Fibroblast of peridontal ligament (primary cell): ENCODE results near the gene CLEC3B.

Experiments used
- DNase-seq: peaks from one replicate; pipeline ENCODE4 v3.0.0-alpha.2; 2010; ENCODE audit errors: extremely low read depth

Gene CLEC3B

GRCh38 chr3:45003406-45003805 lies 22.7 kb upstream of the CLEC3B start:
- DNase-seq: no peak

GRCh38 chr3:45003859-45004258 lies 22.2 kb upstream of the CLEC3B start:
- no peak for DNase-seq

- no peak for DNase-seq
Observed at GRCh38 chr3:45007091-45007490, 19.0 kb upstream of the CLEC3B start.

- DNase-seq: peak; percentile 75
Observed at GRCh38 chr3:45008117-45008516, 18.0 kb upstream of the CLEC3B start.

- DNase-seq: no peak
Observed at GRCh38 chr3:45009868-45010267, 16.2 kb upstream of the CLEC3B start.

- DNase-seq: peak; percentile 75
Observed at GRCh38 chr3:45010811-45011333, 15.2 kb upstream of the CLEC3B start.

- DNase-seq: peak; percentile 95
Observed at GRCh38 chr3:45011756-45012508, 14.2 kb upstream of the CLEC3B start.

- DNase-seq: no peak
Observed at GRCh38 chr3:45012577-45012976, 13.5 kb upstream of the CLEC3B start.

- DNase-seq: no peak
Observed at GRCh38 chr3:45016916-45017315, 9.2 kb upstream of the CLEC3B start.

- peak; percentile 46 for DNase-seq
Observed at GRCh38 chr3:45017821-45018220, 8.3 kb upstream of the CLEC3B start.

GRCh38 chr3:45020534-45020933 lies 5.6 kb upstream of the CLEC3B start:
- DNase-seq: no peak

- no peak for DNase-seq
Observed at GRCh38 chr3:45021524-45022297, 4.4 kb upstream of the CLEC3B start.

- no peak for DNase-seq
Observed at GRCh38 chr3:45023675-45024074, 2.4 kb upstream of the CLEC3B start.

- DNase-seq: no peak
Observed at GRCh38 chr3:45024542-45025255, 1.4 kb upstream of the CLEC3B start.

- peak; percentile 75 for DNase-seq
Observed at GRCh38 chr3:45026957-45027356, 854 bp downstream of the CLEC3B start.

GRCh38 chr3:45027441-45027840 lies 1.3 kb downstream of the CLEC3B start:
- peak; percentile 61 for DNase-seq

GRCh38 chr3:45029216-45029615 lies 3.1 kb downstream of the CLEC3B start:
- DNase-seq: no peak

- no peak for DNase-seq
Observed at GRCh38 chr3:45029661-45030060, 3.6 kb downstream of the CLEC3B start.

- no peak for DNase-seq
Observed at GRCh38 chr3:45031531-45031930, 5.4 kb downstream of the CLEC3B start.

- DNase-seq: no peak
Observed at GRCh38 chr3:45032113-45032512, 6.0 kb downstream of the CLEC3B start.

GRCh38 chr3:45033791-45034190 lies 7.7 kb downstream of the CLEC3B start:
- no peak for DNase-seq

GRCh38 chr3:45034612-45035252 lies 8.6 kb downstream of the CLEC3B start:
- DNase-seq: no peak
